MM.1S (cell line): ENCODE measurements around the gene DHPS.

Experiments used
- EZH2 ChIP-seq: fragments of 300-600 bp; sonication (generic); optimal IDR thresholded peaks from 2 replicates; pipeline ENCODE3; 2017; ENCODE audit warnings: low read depth, mild to moderate bottlenecking, antibody characterized with exemption, low read length, mixed read lengths
- EZH2phosphoT487 ChIP-seq: fragments of 300-600 bp; sonication (generic); IDR thresholded peaks from 2 replicates; pipeline ENCODE4 v1.6.1; 2018; ENCODE audit warnings: antibody characterized with exemption, low read length
- TF ChIP-seq, protein P1 (sequence below): fragments of 300-600 bp; sonication (generic); IDR thresholded peaks from 2 replicates; pipeline ENCODE4 v1.5.1; 2016; ENCODE audit warnings: antibody characterized with exemption, low read length, mixed read lengths

DNA sequence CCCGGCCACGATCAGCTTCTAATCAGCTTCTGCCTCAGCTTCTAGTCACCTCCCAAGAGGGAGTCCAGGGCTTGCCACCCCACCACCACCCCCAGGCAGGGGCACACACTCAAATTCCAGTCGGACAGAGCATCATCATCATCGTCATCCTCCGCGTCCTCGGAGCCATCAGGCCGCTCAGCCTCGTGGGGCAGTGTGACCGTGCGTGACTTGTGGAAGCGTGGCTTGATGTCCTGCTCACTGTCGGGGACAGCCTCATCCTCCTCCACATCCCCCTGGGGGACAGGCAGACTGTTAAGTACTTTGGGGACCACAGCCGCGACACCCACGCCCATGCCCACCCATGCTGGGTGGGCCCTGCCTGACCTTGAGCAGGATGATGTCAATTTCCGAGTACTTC is 29.5 kb upstream of the DHPS start:
- TF ChIP-seq, protein P1, sequence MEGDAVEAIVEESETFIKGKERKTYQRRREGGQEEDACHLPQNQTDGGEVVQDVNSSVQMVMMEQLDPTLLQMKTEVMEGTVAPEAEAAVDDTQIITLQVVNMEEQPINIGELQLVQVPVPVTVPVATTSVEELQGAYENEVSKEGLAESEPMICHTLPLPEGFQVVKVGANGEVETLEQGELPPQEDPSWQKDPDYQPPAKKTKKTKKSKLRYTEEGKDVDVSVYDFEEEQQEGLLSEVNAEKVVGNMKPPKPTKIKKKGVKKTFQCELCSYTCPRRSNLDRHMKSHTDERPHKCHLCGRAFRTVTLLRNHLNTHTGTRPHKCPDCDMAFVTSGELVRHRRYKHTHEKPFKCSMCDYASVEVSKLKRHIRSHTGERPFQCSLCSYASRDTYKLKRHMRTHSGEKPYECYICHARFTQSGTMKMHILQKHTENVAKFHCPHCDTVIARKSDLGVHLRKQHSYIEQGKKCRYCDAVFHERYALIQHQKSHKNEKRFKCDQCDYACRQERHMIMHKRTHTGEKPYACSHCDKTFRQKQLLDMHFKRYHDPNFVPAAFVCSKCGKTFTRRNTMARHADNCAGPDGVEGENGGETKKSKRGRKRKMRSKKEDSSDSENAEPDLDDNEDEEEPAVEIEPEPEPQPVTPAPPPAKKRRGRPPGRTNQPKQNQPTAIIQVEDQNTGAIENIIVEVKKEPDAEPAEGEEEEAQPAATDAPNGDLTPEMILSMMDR: no peak
- TF ChIP-seq EZH2phosphoT487 (no peak), EZH2 (no peak)
